Activated T-cell treated with anti-CD3 and anti-CD28 coated beads, Interleukin-2, amount 50 U/mL, for 4 hours (primary cell): ENCODE measurements around the gene FXN. TPM values are rescaled to one million over a fixed set of nuclear protein-coding genes. Genes with fewer than 3 reads are reported as not detected.
A peak's percentile ranks its signal among the peaks of the same experiment; 100 is the strongest.

ENCODE experiments used
- ATAC-seq, 2 donors: fragments of 200-7000 bp; cut with Tn5 transposase; one replicate each; pipeline ENCODE4 v1.10.0; 2021
- DNase-seq: peaks from one replicate; pipeline ENCODE4 v3.0.0-alpha.2; 2020
- H3K27me3 Mint-ChIP-seq: one replicate; pipeline ENCODE4 v1.8.0; 2021; ENCODE audit warnings: low read depth, mixed read lengths
- H3K36me3 Mint-ChIP-seq: one replicate; pipeline ENCODE4 v1.8.0; 2022; ENCODE audit warnings: mixed read lengths; ENCODE audit not compliant: insufficient read depth
- H3K4me1 Mint-ChIP-seq: one replicate; pipeline ENCODE4 v1.8.0; 2021; ENCODE audit warnings: low read depth, mixed read lengths
- H3K4me3 Mint-ChIP-seq: one replicate; pipeline ENCODE4 v1.8.0; 2021; ENCODE audit warnings: mild to moderate bottlenecking, moderate library complexity, mixed read lengths
- H3K9me3 Mint-ChIP-seq: one replicate; pipeline ENCODE4 v1.8.0; 2021; ENCODE audit warnings: mixed read lengths
- total RNA-seq, 3 donors: library from RNA; stranded (reverse); gene quantifications; one replicate each; pipeline ENCODE4 v1.2.1, GENCODE V29; 2021

Gene FXN
- total RNA-seq, 3 donors from 2014 or later = 46.4 to 49.4 (median 46.7) TPM

DNA sequence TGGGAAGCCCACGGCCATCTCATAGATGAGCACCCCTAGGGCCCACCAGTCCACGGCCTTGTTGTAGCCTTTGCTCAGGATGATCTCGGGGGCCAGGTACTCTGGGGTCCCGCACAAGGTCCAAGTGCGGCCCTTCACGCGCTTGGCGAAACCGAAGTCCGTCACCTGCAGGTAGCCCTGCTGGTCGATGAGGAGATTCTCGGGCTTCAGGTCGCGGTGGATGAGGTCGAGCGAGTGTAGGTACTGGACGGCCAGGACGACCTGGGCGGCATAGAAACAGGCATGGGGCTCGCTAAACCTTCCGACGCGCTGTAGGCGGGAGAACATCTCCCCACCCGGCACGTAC, 22.2 kb upstream of the FXN start:
- DNase-seq = no peak
- Mint-ChIP-seq H3K4me1 (peaks cover 9% of the 10 kb centered on the region), H3K27me3 (peaks cover 10% of the 10 kb centered on the region), H3K36me3 (no peaks in the 10 kb centered on the region), H3K4me3 (no peak overlapping the region), H3K9me3 (no peaks in the 10 kb centered on the region)
- ATAC-seq = no peak

DNA sequence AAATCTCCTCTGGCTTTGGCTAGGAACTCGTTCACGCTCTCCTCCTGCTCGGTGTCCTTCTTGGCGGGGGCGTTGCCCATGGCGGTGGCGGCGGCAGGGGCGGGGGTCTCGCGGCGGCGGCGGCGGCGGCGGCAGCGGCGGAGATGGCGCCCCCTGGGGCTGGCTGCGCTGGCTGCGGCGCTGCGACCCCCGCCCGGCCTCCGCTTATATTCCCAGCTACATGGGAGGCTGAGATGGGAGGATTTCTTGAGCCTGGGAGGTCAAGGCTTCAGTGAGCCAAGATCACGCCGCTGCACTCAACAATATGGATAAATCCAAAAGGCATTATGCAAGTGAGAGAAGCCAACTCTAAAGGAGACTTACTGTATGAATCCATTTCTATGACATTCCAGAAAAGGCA, 21.5 kb upstream of the FXN start, which contains the start of gene PRKACG:
PRKACG (minus strand) TSS at position 101 of the 400 bp plus-strand sequence; CDS start at position 80, 21 bp downstream.
- Mint-ChIP-seq H3K9me3 (no peaks in the 10 kb centered on the region), H3K36me3 (no peaks in the 10 kb centered on the region), H3K27me3 (peaks cover 10% of the 10 kb centered on the region), H3K4me1 (peaks cover 16% of the 10 kb centered on the region), H3K4me3 (no peak within 1 kb of the TSS)
- DNase-seq (no peak), ATAC-seq (no peak)

DNA sequence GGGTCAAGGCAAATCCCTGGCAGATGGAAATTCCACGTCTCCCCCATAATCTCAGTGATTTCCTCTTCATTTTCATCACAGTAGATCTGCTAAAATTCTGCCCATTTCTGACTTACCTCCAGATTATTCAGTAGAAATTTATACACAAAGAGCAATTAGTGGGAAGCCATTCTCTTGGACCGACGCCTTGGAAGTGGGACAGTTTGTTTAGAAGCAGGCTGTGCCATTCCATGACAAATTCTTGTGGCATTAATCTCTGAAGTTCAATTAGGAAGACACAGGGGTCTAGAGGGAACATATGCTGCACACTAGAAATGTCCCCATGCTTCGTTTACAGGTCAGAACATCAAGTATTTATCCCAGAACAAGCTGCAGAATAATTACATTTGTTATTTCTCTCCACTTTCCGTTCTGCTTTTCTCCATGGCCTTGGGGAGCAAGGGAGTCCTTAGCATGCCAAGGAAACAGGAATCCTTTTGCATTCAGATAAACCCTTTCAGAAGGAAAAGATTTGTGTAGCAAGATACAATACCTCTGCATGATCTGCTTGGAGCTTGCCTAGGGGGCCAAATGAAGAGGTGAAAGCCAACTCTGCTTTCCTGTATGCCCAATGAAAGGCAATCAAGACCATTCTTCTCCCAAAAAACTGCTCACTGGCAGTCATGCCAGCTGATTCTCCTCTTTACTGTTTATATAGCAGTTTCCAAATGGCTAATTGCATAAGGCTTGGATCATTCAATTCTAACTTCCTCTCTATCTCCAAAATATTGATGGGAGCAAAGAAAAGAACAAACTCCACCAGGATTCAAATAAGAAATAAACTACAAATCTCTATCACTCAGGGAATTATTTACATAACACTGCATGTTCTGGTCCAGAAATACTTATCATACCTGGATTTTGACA, 19.1 kb upstream of the FXN start:
- ATAC-seq = no peak

DNA sequence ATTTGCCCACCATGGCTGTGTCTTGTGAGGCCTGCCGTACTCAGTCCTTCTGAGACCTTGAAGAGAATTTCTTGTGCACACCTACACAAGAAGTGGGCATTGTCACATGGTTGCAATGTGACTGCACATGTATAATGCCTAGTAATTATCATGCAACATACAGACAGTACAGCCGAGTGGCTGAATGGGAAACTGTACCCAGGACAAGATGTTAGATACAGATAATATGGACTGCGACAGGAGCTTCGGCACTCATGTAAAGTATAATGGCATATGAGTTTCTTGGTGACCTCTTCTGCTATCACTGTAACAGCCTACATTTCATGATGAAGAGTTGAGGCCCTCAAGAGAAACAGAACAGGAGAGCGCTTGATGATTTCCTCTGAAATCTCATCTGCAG, 16.8 kb upstream of the FXN start:
- DNase-seq (no peak), ATAC-seq (no peak)
- peaks cover 28% of the 10 kb centered on the region for H3K4me1 Mint-ChIP-seq
- H3K27me3 Mint-ChIP-seq = no peaks in the 10 kb centered on the region
- H3K9me3 Mint-ChIP-seq = no peaks in the 10 kb centered on the region
- no peaks in the 10 kb centered on the region for H3K36me3 Mint-ChIP-seq
- no peak overlapping the region for H3K4me3 Mint-ChIP-seq

More for the DNA sequence above, 19.1 kb upstream of the FXN start:
- H3K4me3 Mint-ChIP-seq = no peak overlapping the region
- DNase-seq = no peak
- H3K9me3 Mint-ChIP-seq = no peaks in the 10 kb centered on the region
- peaks cover 7% of the 10 kb centered on the region for H3K27me3 Mint-ChIP-seq
- H3K4me1 Mint-ChIP-seq = peaks cover 36% of the 10 kb centered on the region
- no peaks in the 10 kb centered on the region for H3K36me3 Mint-ChIP-seq

DNA sequence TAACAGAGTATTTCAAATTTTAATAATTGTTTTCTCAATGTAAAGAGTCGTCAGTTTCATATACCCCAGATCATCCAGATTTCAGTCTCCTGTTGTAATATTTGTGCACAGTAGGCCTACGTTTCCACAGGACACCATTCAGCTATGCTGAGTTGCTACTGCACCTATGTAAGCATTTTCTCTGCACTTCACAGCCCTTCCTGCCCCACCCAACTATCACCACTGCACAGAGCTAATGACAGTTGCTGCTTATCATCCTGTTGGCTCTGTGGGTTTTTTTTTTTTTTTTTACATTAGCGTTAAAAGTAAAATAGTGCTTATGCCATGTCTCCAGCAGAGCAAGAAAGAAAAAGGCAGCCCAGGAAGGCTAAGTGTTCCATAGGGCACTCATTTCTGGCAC, 15.7 kb upstream of the FXN start:
- no peak for DNase-seq
- Mint-ChIP-seq H3K9me3 (no peaks in the 10 kb centered on the region), H3K36me3 (no peaks in the 10 kb centered on the region), H3K4me3 (no peak overlapping the region), H3K27me3 (no peaks in the 10 kb centered on the region), H3K4me1 (peaks cover 29% of the 10 kb centered on the region)
- peak; percentile 21 to 48 for ATAC-seq

DNA sequence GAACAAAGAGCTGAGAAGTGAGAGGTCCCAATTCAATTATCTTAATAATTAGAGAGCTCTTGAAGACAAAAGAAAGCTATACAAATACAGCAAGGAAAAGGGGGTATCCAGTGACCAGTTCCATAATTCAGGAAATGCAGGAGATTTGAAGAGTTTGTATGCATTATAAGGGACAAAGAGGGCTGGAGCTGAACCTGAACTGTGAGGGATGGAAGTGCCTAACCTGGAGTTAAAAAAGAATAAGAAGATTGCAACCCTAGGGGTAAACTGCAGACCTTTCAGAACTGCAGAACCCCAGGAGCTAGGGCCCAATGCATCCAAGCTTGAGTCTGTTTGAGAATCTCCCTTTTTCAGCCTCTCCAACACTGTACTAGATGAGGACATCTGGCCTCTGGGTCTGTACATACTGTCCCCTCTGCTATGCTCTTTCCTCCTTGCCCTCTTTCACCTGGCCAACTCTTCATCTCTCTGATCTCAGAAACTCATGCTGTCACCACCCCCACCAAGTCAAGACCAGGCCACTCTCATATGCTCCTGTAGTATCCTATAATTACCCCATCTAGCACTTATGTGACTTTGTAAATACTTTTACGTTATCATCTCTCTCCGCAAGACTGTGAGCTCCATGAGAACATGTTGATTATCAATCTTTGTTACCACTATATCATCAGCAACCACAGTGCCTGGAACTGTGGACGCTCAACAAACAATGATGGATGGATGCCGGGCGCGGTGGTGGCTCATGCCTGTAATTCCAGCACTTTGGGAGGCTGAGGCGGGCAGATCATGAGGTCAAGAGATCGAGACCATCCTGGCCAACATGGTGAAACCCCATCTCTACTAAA, 15.0 kb upstream of the FXN start:
- Mint-ChIP-seq H3K4me3 (no peak overlapping the region), H3K27me3 (no peaks in the 10 kb centered on the region), H3K4me1 (peaks cover 29% of the 10 kb centered on the region), H3K36me3 (no peaks in the 10 kb centered on the region), H3K9me3 (no peaks in the 10 kb centered on the region)
- DNase-seq (no peak), ATAC-seq (no peak)

DNA sequence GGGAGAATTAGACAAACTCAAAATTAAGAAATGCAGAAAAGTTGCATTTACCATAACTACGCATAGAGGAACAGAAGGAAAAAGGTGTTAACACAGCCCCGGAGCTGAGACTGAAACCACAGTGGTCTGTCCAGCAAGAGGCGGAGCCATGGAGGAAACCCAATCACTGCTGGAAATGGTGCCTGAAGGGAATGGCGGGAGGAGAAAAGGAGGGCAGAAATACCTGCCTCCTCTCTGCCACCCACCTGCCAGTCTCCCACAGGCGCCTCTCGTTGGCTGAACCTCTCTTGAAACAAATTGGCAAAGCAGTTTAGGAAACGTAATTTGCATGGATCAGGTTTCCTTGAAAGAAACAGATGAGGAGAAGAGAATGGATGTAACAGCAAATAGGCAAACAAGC, 11.9 kb upstream of the FXN start:
- H3K36me3 Mint-ChIP-seq = no peaks in the 10 kb centered on the region
- peaks cover 43% of the 10 kb centered on the region for H3K4me1 Mint-ChIP-seq
- H3K9me3 Mint-ChIP-seq = no peaks in the 10 kb centered on the region
- no peak for ATAC-seq
- no peak overlapping the region for H3K4me3 Mint-ChIP-seq
- no peaks in the 10 kb centered on the region for H3K27me3 Mint-ChIP-seq
- no peak for DNase-seq

DNA sequence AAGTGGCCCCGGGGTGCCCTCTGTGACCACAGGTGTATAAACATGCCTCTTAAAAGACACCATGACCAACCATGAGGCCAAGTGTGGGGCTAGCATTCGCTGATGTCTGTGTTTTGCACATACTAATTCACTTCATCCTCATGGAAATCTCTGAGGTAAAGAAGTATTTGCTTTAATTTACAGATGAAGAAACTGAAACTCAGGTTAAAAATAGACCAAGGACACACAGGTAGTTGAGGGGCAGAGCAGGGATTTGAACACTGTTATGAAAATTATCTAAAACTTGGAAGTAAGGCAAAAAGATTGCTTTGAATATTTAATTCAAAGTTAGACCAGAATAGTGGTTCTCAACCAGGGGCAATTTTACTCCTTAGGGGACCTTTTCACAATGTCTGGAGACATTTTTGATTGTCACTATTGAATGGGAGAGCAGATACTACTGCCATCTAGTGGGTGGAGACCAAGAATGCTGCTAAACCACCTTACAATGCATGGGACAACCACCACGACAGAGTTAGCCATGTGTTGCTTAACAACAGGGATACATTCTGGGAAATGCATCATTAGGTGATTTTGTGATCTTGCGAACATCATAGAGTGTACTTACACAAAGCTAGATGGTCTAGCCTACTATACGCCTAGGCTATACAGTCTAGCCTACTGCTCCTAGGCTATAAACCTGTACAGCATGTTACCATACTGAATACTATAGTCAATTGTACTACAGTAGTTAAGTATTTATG, 8.0 kb upstream of the FXN start:
- H3K36me3 Mint-ChIP-seq = no peaks in the 10 kb centered on the region
- peak; percentile 11 for DNase-seq
- H3K27me3 Mint-ChIP-seq = no peaks in the 10 kb centered on the region
- H3K4me3 Mint-ChIP-seq = no peak overlapping the region
- ATAC-seq = peak; percentile 80 to 83
- H3K9me3 Mint-ChIP-seq = peaks cover 4% of the 10 kb centered on the region
- H3K4me1 Mint-ChIP-seq = peaks cover 42% of the 10 kb centered on the region

DNA sequence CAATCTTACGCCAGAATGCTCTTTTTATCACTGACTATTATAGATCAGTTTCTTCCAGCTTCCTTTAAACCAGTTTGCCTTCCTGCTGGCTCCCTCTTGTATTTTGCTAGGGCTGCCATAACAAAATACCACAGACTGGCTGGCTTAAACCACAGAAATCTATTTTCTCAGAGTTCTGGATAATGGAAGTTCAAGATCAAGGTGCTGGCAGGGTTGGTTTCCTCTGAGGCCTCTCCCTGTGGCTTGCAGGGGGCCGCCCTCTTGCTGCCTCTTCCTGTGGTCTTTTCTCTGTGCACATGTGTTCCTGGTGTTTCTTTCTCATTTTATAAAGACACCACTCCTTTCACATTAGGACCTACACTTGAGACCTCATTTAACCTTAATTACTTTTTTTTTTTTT, 6.8 kb upstream of the FXN start:
- peaks cover 4% of the 10 kb centered on the region for H3K9me3 Mint-ChIP-seq
- no peaks in the 10 kb centered on the region for H3K36me3 Mint-ChIP-seq
- ATAC-seq (no peak), DNase-seq (no peak)
- peaks cover 42% of the 10 kb centered on the region for H3K4me1 Mint-ChIP-seq
- H3K4me3 Mint-ChIP-seq = no peak overlapping the region
- H3K27me3 Mint-ChIP-seq = no peaks in the 10 kb centered on the region

DNA sequence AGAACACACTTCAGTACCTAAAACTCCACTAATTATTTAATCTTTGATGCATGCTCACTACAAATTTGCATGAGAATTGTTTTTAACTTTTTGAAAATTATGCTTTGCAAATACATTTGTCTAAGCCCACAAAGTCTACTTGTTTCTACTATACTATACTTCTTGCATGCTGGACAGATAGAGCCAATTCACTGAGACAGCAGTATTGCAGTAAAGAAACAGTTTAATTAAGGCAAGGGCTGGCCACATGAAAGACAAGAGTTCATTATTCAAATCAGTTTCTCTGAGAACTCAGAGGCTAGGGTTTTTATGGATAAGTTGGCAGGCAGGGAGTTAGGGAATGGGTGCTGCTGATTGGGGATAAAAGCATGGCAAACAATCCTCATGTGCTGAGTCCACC, 6.0 kb upstream of the FXN start:
- H3K4me3 Mint-ChIP-seq = no peak overlapping the region

DNA sequence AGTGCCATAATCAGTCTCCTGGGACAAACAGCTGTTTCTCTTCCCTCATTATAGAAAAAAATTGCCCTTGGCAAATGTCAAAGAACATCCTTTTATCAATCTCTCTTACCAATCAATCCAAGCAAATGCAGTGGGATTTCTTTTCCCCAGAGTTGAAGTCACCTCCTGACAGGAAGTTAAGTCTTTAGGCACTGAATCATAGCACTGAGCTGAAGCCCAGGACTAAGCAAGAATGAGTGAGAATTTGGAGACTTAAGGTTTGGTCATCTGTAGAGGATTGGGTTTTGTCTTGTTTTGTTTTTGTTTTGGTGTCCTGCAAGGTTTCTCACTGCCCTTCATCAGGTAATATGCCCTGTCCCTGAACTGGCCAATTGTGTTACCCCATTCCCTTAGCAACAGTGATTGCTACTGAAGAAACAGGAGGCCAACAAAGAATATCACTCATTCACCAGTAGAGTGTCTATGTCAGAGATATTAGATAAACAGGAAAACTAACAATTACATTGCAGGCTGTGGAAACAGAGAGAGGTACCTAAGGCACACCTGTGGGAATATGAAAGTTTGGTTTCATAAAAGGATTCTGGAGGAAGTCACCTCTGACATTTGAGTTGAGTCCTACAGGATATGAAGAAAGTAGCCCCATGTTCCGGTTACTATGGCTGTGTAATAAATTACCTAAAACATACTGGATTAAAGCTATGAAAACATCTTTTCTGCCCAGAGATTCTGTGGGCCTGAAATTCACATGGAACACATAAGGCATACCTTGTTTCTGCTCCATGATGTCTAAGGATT, 4.5 kb upstream of the FXN start:
- no peaks in the 10 kb centered on the region for H3K36me3 Mint-ChIP-seq
- ATAC-seq (no peak), DNase-seq (no peak)
- no peak overlapping the region for H3K4me3 Mint-ChIP-seq
- peaks cover 4% of the 10 kb centered on the region for H3K9me3 Mint-ChIP-seq
- no peaks in the 10 kb centered on the region for H3K27me3 Mint-ChIP-seq
- H3K4me1 Mint-ChIP-seq = peaks cover 44% of the 10 kb centered on the region

More for the DNA sequence above, 6.0 kb upstream of the FXN start:
- Mint-ChIP-seq H3K27me3 (no peaks in the 10 kb centered on the region), H3K9me3 (peaks cover 4% of the 10 kb centered on the region), H3K36me3 (no peaks in the 10 kb centered on the region), H3K4me1 (peaks cover 40% of the 10 kb centered on the region)
- no peak for ATAC-seq
- DNase-seq = no peak

DNA sequence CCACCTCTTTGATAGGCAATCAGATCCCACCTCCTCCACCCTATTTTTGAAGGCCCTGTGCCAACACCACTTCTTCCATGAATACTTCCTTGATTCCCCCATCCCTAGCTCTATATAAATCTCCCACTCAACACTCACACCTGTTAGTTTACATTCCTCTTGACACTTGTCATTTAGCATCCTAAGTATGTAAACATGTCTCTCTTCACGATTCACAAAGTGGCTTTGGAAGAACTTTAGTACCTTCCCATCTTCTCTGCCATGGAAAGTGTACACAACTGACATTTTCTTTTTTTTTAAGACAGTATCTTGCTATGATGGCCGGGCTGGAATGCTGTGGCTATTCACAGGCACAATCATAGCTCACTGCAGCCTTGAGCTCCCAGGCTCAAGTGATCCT, 1.5 kb upstream of the FXN start:
- H3K4me3 Mint-ChIP-seq = no peak overlapping the region
- no peak for ATAC-seq
- peaks cover 4% of the 10 kb centered on the region for H3K9me3 Mint-ChIP-seq

DNA sequence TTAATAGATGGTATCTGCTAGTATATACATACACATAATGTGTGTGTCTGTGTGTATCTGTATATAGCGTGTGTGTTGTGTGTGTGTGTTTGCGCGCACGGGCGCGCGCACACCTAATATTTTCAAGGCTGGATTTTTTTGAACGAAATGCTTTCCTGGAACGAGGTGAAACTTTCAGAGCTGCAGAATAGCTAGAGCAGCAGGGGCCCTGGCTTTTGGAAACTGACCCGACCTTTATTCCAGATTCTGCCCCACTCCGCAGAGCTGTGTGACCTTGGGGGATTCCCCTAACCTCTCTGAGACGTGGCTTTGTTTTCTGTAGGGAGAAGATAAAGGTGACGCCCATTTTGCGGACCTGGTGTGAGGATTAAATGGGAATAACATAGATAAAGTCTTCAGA, 757 bp downstream of the FXN start:
- DNase-seq = peak; percentile 8
- H3K9me3 Mint-ChIP-seq = no peaks in the 10 kb centered on the region

More for the DNA sequence above, 1.5 kb upstream of the FXN start:
- Mint-ChIP-seq H3K27me3 (no peaks in the 10 kb centered on the region), H3K36me3 (peaks cover 2% of the 10 kb centered on the region), H3K4me1 (peaks cover 34% of the 10 kb centered on the region)
- DNase-seq = no peak

More for the DNA sequence above, 757 bp downstream of the FXN start:
- peaks cover 20% of the 10 kb centered on the region for H3K4me1 Mint-ChIP-seq
- peak overlapping the region; percentile 94 for H3K4me3 Mint-ChIP-seq
- ATAC-seq = peak; percentile 17 to 28
- H3K27me3 Mint-ChIP-seq = no peaks in the 10 kb centered on the region
- H3K36me3 Mint-ChIP-seq = peaks cover 2% of the 10 kb centered on the region
